ENCODE measurements around the gene ZNF304.
A peak's percentile ranks its signal among the peaks of the same experiment; 100 is the strongest.
"Not testable (repeated sequence)": the region's sequence is repeated elsewhere in the genome, so short reads cannot be mapped to it uniquely, and the experiment has no call there.

ZNF304 gene

GRCh38 chr19:57362419-57362818, 11.3 kb downstream of the ZNF304 start:
- DNase-seq (ENCODE audit: low read depth, low spot score) = no peak

GRCh38 chr19:57362997-57363687, 12.1 kb downstream of the ZNF304 start, which contains the start of the genes TRAPPC2B and ZNF547:
Gene TRAPPC2B (plus strand): TSS chr19:57363551. CDS start chr19:57364834, 1,283 bp downstream.
Gene ZNF547 (plus strand): TSS chr19:57363551. CDS start chr19:57368556, 5,005 bp downstream.
- DNase-seq (ENCODE audit: low read depth, low spot score) = peak; percentile 97

DNA sequence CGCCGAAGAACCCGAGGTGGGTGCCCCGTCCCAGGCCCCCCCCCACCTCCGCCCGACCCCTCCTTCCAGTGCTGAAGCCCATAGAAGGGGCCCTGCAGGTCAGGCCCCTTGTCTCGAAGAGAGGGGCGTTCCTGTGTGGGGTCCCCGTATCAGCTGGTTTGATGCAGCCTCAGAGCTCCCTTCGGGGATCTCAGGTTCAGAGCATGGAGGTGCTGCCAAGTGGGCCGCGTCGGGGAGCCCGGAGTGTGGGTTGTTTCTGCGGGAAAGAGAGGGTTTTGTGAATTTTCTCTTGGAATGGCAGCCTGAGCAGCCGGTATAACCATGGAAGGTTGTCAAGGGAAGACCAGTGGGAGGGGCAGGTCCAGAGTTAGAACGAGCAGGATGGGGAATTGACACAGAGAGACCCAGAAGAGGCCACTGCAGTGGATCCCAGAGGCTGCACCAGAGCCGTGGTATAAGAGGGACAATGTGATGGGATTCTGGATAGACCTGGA, 12.7 kb downstream of the ZNF304 start:
- no peak for DNase-seq (ENCODE audit: low read depth, low spot score)

DNA sequence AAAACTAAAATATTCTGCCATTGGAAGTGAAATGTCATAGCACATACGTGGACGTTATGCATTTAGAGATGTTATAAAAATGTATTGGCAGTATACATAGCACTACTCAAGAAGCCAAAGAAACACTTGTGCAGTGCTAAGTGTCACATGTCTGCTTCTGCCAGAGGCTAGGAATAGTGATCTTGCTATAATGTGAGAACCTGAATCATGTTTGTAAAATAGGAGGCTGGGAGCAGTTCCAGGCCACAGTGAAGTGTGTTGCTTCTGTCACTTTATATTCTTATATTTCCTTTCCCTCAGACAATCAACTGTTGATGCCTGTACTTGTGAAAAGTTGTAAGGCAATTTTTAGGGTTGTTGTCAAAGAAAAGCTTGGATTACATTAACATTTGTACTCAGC, 15.7 kb downstream of the ZNF304 start:
- no peak for DNase-seq (ENCODE audit: low read depth, low spot score)

- DNase-seq (ENCODE audit: low read depth, low spot score) = no peak
Observed at GRCh38 chr19:57374179-57374578, 23.1 kb downstream of the ZNF304 start.

DNA sequence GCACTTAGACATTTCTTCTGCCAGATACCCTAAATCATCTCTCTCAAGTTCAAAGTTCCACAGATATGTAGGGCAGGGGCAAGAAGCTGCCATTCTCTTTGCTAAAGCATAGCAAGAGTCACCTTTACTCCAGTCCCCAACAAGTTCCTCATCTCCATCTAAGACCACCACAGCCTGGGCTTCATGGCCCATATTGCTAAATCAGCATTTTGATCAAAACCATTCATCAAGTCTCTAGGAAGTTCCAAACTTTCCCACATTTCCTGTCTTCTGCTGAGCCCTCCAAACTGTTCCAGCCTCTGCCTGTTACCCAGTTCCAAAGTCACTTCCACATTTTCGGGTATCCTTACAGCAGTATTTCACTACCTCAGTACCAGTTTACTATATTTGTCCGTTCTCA, 23.6 kb downstream of the ZNF304 start:
- DNase-seq (ENCODE audit: low read depth, low spot score) = not testable (repeated sequence)

- DNase-seq (ENCODE audit: low read depth, low spot score) = no peak
Observed at GRCh38 chr19:57376151-57376550, 25.1 kb downstream of the ZNF304 start.

- DNase-seq (ENCODE audit: low read depth, low spot score) = no peak
Observed at GRCh38 chr19:57377498-57378146, 26.6 kb downstream of the ZNF304 start.

DNA sequence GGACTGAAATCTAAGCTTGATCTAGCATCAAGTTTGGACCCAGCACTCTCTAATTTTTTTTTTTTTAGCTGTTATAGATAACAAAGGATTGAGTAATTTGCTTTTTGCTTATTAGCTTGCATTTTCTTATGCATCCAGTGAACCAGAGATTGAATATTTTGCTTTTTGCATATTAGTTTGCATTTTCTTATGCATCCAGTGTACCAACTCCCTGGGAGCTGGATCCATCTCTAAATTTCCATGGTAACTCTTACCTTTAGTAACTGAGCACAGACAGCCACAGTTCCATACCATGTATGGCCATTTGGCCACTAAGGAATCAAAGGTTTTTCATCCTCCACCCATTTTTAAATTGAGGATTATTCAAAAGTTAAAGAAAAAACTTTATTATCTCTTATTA, 29.9 kb downstream of the ZNF304 start:
- DNase-seq (ENCODE audit: low read depth, low spot score) = no peak

GRCh38 chr19:57382806-57383488, 31.9 kb downstream of the ZNF304 start:
- DNase-seq (ENCODE audit: low read depth, low spot score) = no peak

GRCh38 chr19:57389194-57389729, 38.2 kb downstream of the ZNF304 start:
- DNase-seq (ENCODE audit: low read depth, low spot score) = no peak

GRCh38 chr19:57389730-57390598, 38.9 kb downstream of the ZNF304 start, which contains the start of gene ZNF548:
Gene ZNF548 (plus strand): TSS chr19:57389854. CDS start chr19:57390100, 246 bp downstream.
- DNase-seq (ENCODE audit: low read depth, low spot score) = peak; percentile 100

DNA sequence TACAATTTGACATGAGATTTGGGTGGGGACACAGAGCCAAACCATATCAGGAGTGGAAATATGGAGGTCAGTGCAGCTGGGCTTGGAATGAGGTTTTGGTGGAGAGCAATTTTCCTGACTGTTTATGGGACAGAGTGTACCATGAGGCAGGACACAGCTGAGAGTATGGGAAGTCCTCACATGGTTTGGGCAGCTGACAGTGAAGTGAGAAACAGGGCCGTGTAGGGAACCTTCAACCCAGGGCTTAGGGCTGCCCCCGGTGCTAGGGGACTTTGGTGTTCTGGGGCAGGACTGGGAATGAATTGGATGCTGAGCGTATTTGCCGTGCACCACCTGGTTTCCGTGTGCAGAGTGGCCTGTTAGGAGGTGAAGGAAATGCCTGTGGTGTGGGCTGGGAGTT, 44.6 kb downstream of the ZNF304 start:
- DNase-seq (ENCODE audit: low read depth, low spot score) = no peak

DNA sequence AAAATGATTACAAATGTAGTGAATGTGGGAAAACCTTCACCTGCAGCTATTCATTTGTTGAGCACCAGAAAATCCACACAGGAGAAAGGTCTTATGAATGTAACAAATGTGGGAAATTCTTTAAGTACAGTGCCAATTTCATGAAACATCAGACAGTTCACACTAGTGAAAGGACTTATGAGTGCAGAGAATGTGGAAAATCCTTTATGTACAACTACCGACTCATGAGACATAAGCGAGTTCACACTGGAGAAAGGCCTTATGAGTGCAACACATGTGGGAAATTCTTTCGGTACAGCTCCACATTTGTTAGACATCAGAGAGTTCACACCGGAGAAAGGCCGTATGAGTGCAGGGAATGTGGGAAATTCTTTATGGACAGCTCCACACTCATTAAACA, 47.8 kb downstream of the ZNF304 start:
- no peak for DNase-seq (ENCODE audit: low read depth, low spot score)

DNA sequence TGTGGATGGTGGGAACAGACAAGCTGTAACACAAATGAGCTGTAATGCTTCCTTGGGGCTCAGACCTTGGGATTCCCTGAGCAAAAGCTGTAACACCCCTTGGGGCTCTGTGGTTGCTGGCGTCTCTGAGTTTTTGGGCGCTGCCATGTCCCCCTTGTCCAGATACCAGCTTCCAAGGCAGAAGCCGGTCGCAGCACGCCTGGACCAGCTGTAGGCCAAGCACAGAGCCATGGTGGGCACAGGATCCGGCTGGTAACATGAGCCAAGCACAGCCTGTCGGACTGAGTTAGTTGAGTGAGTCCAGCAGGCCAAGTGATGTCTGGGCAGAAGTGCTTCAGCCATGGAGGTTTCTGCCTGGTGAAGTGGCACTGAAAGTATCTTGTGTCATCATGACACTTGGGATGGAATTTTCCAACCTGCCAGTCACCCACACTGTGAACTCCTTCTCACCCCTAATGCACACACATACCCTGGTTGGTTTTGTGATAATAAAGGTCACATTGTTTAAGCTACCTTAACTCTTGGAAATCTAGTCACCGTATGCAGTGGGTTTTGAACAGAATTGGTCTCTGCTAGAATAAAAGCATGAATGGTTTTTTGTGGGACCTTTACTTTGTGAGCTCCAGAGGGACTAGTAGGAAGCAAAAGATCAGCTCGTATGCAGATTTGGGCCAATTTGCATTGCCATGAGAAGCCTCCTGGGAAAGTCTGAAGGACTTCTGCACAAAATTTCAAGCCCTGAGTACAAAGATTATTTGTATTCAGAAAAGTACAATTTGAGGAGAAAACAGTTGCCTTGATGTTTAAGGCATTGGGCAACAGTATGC, 52.9 kb downstream of the ZNF304 start:
- no peak for DNase-seq (ENCODE audit: low read depth, low spot score)

DNA sequence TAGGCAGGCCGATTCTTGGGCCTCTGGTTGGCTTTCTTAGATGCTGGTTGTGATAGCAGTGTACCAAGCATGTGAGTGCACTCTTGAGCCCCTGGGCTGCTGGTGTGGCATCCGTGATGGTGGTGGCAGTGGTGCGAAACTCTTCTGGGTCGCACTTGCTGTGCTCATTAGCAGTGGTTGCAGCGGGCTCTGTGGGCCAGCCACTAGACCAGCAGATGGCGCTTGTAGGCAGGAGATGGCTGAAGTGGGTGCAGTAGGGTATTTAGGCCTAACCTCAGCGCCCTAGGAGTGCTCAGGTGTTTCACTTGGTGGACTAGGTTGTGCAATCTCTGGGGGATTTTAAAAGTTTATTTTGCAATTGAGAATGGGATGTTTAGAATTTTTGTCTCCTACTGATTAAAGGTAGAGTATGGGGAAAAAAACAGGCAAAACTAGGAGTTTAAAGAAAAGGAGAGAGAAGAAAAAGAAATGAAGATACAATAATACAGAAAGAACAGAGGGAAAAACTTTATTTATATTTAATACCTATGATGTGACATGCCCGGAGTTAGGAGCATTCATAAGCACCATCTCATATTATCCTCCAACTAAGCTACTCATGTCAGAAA, 55.5 kb downstream of the ZNF304 start:
- peak; percentile 56 for DNase-seq (ENCODE audit: low read depth, low spot score)
